Astrocyte (in vitro differentiated cells and primary cell): ENCODE data around the gene SERPINF2. TPM values are rescaled to one million over a fixed set of nuclear protein-coding genes. Genes with fewer than 3 reads are reported as not detected.

ENCODE experiments used
- DNase-seq: peaks from one replicate; pipeline ENCODE4 v3.0.0-alpha.2; 2010; ENCODE audit warnings: low read depth
- FAIRE-seq: peaks from 2 replicates; lab custom pipeline; 2011; peaks lifted over from hg19 to GRCh38; lab: Jason Lieb, UNC
- H2AFZ ChIP-seq: 2 replicates; pipeline ENCODE4 v1.6.0; 2012; ENCODE audit warnings: low read depth, low read length, inconsistent platforms
- H3K27ac ChIP-seq: 2 replicates; pipeline ENCODE4 v1.5.1; 2011; ENCODE audit warnings: low read depth, low read length, inconsistent platforms
- H3K27me3 ChIP-seq: 2 replicates; pipeline ENCODE4 v1.6.0; 2011; ENCODE audit warnings: low read length, inconsistent platforms; ENCODE audit not compliant: insufficient read depth
- H3K36me3 ChIP-seq: 2 replicates; pipeline ENCODE4 v1.5.1; 2011; ENCODE audit warnings: low read length, inconsistent platforms; ENCODE audit not compliant: insufficient read depth
- H3K4me1 ChIP-seq: 2 replicates; pipeline ENCODE4 v1.5.1; 2011; ENCODE audit warnings: low read length, inconsistent platforms; ENCODE audit not compliant: insufficient read depth
- H3K4me2 ChIP-seq: 2 replicates; pipeline ENCODE4 v1.6.0; 2012; ENCODE audit warnings: low read length, inconsistent platforms
- H3K4me3 ChIP-seq: 2 replicates; pipeline ENCODE4 v1.5.1; 2011; ENCODE audit warnings: low read depth, mild to moderate bottlenecking, low read length, inconsistent platforms; ENCODE audit not compliant: insufficient read depth
- H3K79me2 ChIP-seq: 2 replicates; pipeline ENCODE4 v1.6.0; 2012; ENCODE audit warnings: mild to moderate bottlenecking, low read length, inconsistent platforms; ENCODE audit not compliant: insufficient read depth
- H3K9ac ChIP-seq: 2 replicates; pipeline ENCODE4 v1.6.0; 2012; ENCODE audit warnings: mild to moderate bottlenecking, low read length, inconsistent platforms
- H3K9me3 ChIP-seq: 2 replicates; pipeline ENCODE4 v1.5.1; 2012; ENCODE audit warnings: low read depth, mild to moderate bottlenecking, low read length, inconsistent platforms; ENCODE audit not compliant: insufficient read depth
- H4K20me1 ChIP-seq: 2 replicates; pipeline ENCODE4 v1.6.0; 2012; ENCODE audit warnings: low read length, inconsistent platforms; ENCODE audit not compliant: insufficient read depth
- H3K27ac Mint-ChIP-seq: one replicate; pipeline ENCODE4 v1.8.0; 2021; ENCODE audit warnings: mild to moderate bottlenecking, mixed read lengths; ENCODE audit not compliant: unreplicated experiment
- H3K27me3 Mint-ChIP-seq: one replicate; pipeline ENCODE4 v1.8.0; 2021; ENCODE audit warnings: low read depth, mixed read lengths; ENCODE audit not compliant: unreplicated experiment
- H3K36me3 Mint-ChIP-seq: one replicate; pipeline ENCODE4 v1.8.0; 2021; ENCODE audit warnings: low read depth, mixed read lengths; ENCODE audit not compliant: unreplicated experiment
- H3K4me1 Mint-ChIP-seq: one replicate; pipeline ENCODE4 v1.8.0; 2021; ENCODE audit warnings: low read depth, mixed read lengths; ENCODE audit not compliant: unreplicated experiment
- H3K4me3 Mint-ChIP-seq: one replicate; pipeline ENCODE4 v1.8.0; 2021; ENCODE audit warnings: mild to moderate bottlenecking, moderate library complexity, mixed read lengths; ENCODE audit not compliant: unreplicated experiment
- H3K9me3 Mint-ChIP-seq: one replicate; pipeline ENCODE4 v1.8.0; 2021; ENCODE audit warnings: mild to moderate bottlenecking, mixed read lengths; ENCODE audit not compliant: unreplicated experiment
- CTCF ChIP-seq: IDR thresholded peaks from 2 replicates; pipeline ENCODE4 v1.5.1; 2011; ENCODE audit warnings: low read depth, mild to moderate bottlenecking, inconsistent platforms, low read length, moderate library complexity; ENCODE audit not compliant: insufficient read depth
- EZH2 ChIP-seq: IDR thresholded peaks from 2 replicates; pipeline ENCODE4 v1.6.1; 2012; ENCODE audit warnings: mild to moderate bottlenecking, low read length, inconsistent platforms; ENCODE audit not compliant: insufficient read depth
- total RNA-seq: library from RNA; stranded (reverse); gene quantifications from 2 replicates; pipeline ENCODE4 v1.2.1, GENCODE V29; 2021

Gene SERPINF2
- total RNA-seq, 1 donor from 2014 or later = 0.11 TPM

DNA sequence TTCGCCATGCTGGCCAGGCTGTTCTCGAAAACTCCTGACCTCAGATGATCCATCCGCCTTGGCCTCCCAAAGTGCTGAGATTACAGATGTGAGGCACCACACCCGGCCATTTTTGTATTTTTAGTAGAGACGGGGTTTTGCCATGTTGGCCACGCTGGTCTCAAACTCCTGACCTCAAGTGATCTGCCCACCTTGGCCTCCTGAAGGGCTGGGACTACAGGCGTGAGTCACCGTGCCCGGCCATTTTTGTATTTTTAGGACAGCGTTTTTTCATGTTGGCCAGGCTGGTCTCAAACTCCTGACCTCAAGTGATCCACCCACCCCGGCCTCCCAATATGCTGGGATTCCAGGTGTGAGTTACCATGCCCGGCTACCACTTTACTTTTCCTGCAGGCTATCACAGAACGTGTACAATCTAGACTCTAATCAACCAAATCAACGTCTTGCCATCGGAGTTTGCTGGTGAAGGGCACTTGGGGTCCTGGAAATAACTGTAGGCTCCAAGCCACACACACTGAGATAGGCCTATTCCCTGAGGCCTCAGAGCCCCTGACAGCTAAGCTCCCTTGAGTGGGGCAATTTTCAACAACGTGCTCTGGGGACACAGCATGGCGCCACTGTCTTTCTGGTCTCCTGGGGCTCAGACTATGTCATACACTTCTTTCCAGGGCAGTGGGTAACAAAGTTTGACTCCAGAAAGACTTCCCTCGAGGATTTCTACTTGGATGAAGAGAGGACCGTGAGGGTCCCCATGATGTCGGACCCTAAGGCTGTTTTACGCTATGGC lies 31.9 kb downstream of the SERPINF2 start:
- FAIRE-seq = no peak
- Mint-ChIP-seq H3K27me3 (no peaks in the 10 kb centered on the region), H3K4me3 (no peak overlapping the region), H3K27ac (no peak overlapping the region), H3K36me3 (peaks cover 33% of the 10 kb centered on the region), H3K4me1 (peaks cover 8% of the 10 kb centered on the region), H3K9me3 (no peaks in the 10 kb centered on the region)
- no peaks in the 10 kb centered on the region for H3K9me3 ChIP-seq
- H4K20me1 ChIP-seq = no peaks in the 10 kb centered on the region
- peaks cover 5% of the 10 kb centered on the region for H3K4me1 ChIP-seq
- TF ChIP-seq CTCF (no peak), EZH2 (no peak)
- no peak overlapping the region for H3K4me3 ChIP-seq
- no peak overlapping the region for H3K4me2 ChIP-seq
- no peaks in the 10 kb centered on the region for H3K79me2 ChIP-seq
- H3K27ac ChIP-seq = no peak overlapping the region
- no peaks in the 10 kb centered on the region for H3K27me3 ChIP-seq
- H3K9ac ChIP-seq = no peak overlapping the region
- no peak for DNase-seq
- H2AFZ ChIP-seq = no peak overlapping the region
- no peaks in the 10 kb centered on the region for H3K36me3 ChIP-seq

DNA sequence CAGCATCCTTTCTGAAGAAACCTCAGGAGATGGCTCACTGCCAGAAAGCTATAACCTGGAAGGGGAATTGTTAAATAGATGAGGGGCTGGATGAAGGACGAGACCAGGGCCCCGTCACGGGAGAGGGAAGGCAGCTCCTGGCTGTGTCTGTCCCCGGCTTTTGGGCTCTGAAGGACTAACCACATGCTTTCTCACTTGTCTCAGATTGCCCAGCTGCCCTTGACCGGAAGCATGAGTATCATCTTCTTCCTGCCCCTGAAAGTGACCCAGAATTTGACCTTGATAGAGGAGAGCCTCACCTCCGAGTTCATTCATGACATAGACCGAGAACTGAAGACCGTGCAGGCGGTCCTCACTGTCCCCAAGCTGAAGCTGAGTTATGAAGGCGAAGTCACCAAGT lies 33.7 kb downstream of the SERPINF2 start:
- Histone ChIP-seq H3K79me2 (no peaks in the 10 kb centered on the region), H3K36me3 (no peaks in the 10 kb centered on the region), H3K4me1 (peaks cover 15% of the 10 kb centered on the region), H3K27me3 (no peaks in the 10 kb centered on the region), H3K27ac (no peak overlapping the region), H3K4me2 (no peak overlapping the region), H3K4me3 (no peak overlapping the region), H3K9ac (no peak overlapping the region), H3K9me3 (no peaks in the 10 kb centered on the region), H4K20me1 (peaks cover 6% of the 10 kb centered on the region), H2AFZ (no peak overlapping the region)
- Mint-ChIP-seq H3K27ac (no peak overlapping the region), H3K9me3 (no peaks in the 10 kb centered on the region), H3K4me1 (peaks cover 18% of the 10 kb centered on the region), H3K4me3 (no peak overlapping the region), H3K36me3 (peaks cover 34% of the 10 kb centered on the region), H3K27me3 (no peaks in the 10 kb centered on the region)
- FAIRE-seq (no peak), DNase-seq (no peak)
- TF ChIP-seq EZH2 = no peak
- TF ChIP-seq CTCF = no peak

GRCh38 chr17:1776857-1777256 lies 34.2 kb downstream of the SERPINF2 start:
- Mint-ChIP-seq H3K9me3 (no peaks in the 10 kb centered on the region), H3K36me3 (peaks cover 34% of the 10 kb centered on the region), H3K4me3 (no peak overlapping the region), H3K27me3 (no peaks in the 10 kb centered on the region), H3K27ac (no peak overlapping the region), H3K4me1 (peaks cover 18% of the 10 kb centered on the region)
- Histone ChIP-seq H3K4me2 (no peak overlapping the region), H4K20me1 (peaks cover 6% of the 10 kb centered on the region), H3K27me3 (no peaks in the 10 kb centered on the region), H3K4me3 (no peak overlapping the region), H3K4me1 (peaks cover 15% of the 10 kb centered on the region), H3K9me3 (no peaks in the 10 kb centered on the region), H2AFZ (no peak overlapping the region), H3K27ac (no peak overlapping the region), H3K79me2 (no peaks in the 10 kb centered on the region), H3K9ac (no peak overlapping the region), H3K36me3 (no peaks in the 10 kb centered on the region)
- FAIRE-seq (no peak), DNase-seq (no peak)
- TF ChIP-seq CTCF = no peak
- TF ChIP-seq EZH2 = no peak
